H9 (cell line): Measurements from ENCODE around the gene COLEC12. TPM values are rescaled to one million over a fixed set of nuclear protein-coding genes. Genes with fewer than 3 reads are reported as not detected.

Source experiments
- DNase-seq: peaks from one replicate; pipeline ENCODE4 v3.0.0-alpha.2; 2017
- H2AFZ ChIP-seq: one replicate; pipeline ENCODE4 v1.6.1; 2013; ENCODE audit warnings: mild to moderate bottlenecking, low read length, control low read depth, moderate library complexity
- H2AK5ac ChIP-seq: 2 replicates; pipeline ENCODE4 v1.6.1; 2013; ENCODE audit warnings: low read length, control low read depth, mixed read lengths; ENCODE audit not compliant: insufficient read length
- H2BK120ac ChIP-seq: one replicate; pipeline ENCODE4 v1.6.1; 2013; ENCODE audit warnings: low read depth, mild to moderate bottlenecking, low read length, control low read depth, inconsistent platforms; ENCODE audit not compliant: poor library complexity, severe bottlenecking
- H2BK12ac ChIP-seq: 2 replicates; pipeline ENCODE4 v1.6.1; 2013; ENCODE audit warnings: low read length, control low read depth, mixed read lengths, low read depth; ENCODE audit not compliant: insufficient read length
- H2BK15ac ChIP-seq: 2 replicates; pipeline ENCODE4 v1.6.1; 2013; ENCODE audit warnings: low read depth, low read length, control low read depth
- H2BK20ac ChIP-seq: one replicate; pipeline ENCODE4 v1.6.1; 2013; ENCODE audit warnings: low read depth, mild to moderate bottlenecking, low read length, control low read depth, inconsistent platforms; ENCODE audit not compliant: poor library complexity, severe bottlenecking
- H2BK5ac ChIP-seq: 2 replicates; pipeline ENCODE4 v1.6.1; 2013; ENCODE audit warnings: low read length, control low read depth, mixed read lengths; ENCODE audit not compliant: insufficient read length
- H3K14ac ChIP-seq: 2 replicates; pipeline ENCODE4 v1.6.1; 2013; ENCODE audit warnings: low read length, control low read depth; ENCODE audit not compliant: insufficient read depth
- H3K18ac ChIP-seq: 2 replicates; pipeline ENCODE4 v1.6.1; 2013; ENCODE audit warnings: low read depth, mild to moderate bottlenecking, mixed read lengths, low read length, control low read depth; ENCODE audit not compliant: insufficient read length
- H3K23ac ChIP-seq: 2 replicates; pipeline ENCODE4 v1.6.1; 2013; ENCODE audit warnings: low read length, control low read depth, mixed read lengths, low read depth; ENCODE audit not compliant: insufficient read length
- H3K23me2 ChIP-seq: 2 replicates; pipeline ENCODE4 v1.6.1; 2013; ENCODE audit warnings: low read depth, mild to moderate bottlenecking, mixed read lengths, low read length, control low read depth; ENCODE audit not compliant: insufficient read length, poor library complexity, severe bottlenecking
- H3K27ac ChIP-seq: 2 replicates; pipeline ENCODE4 v1.5.1; 2013; ENCODE audit warnings: low read length, control low read depth, mixed read lengths, low read depth; ENCODE audit not compliant: insufficient read length
- H3K27me3 ChIP-seq: 2 replicates; pipeline ENCODE4 v1.6.1; 2013; ENCODE audit warnings: low read length, control low read depth, inconsistent platforms; ENCODE audit not compliant: insufficient read depth
- H3K4ac ChIP-seq: 2 replicates; pipeline ENCODE4 v1.6.1; 2013; ENCODE audit warnings: low read depth, mild to moderate bottlenecking, control low read depth, inconsistent platforms, low read length, moderate library complexity
- H3K4me1 ChIP-seq: 2 replicates; pipeline ENCODE4 v1.6.1; 2013; ENCODE audit warnings: low read length, control low read depth, inconsistent platforms; ENCODE audit not compliant: insufficient read depth
- H3K4me2 ChIP-seq: 2 replicates; pipeline ENCODE4 v1.6.1; 2013; ENCODE audit warnings: low read length, control low read depth, mixed read lengths; ENCODE audit not compliant: insufficient read length, insufficient read depth
- H3K56ac ChIP-seq: 2 replicates; pipeline ENCODE4 v1.6.1; 2013; ENCODE audit warnings: low read depth, mild to moderate bottlenecking, mixed read lengths, low read length, control low read depth; ENCODE audit not compliant: insufficient read length
- H3K79me1 ChIP-seq: 2 replicates; pipeline ENCODE4 v1.6.1; 2013; ENCODE audit warnings: low read depth, mild to moderate bottlenecking, moderate library complexity, low read length, control low read depth, inconsistent platforms; ENCODE audit not compliant: insufficient read depth, poor library complexity, severe bottlenecking
- H3K79me2 ChIP-seq: 2 replicates; pipeline ENCODE4 v1.6.1; 2013; ENCODE audit warnings: low read length, control low read depth, inconsistent platforms; ENCODE audit not compliant: insufficient read depth
- H3K9ac ChIP-seq: 2 replicates; pipeline ENCODE4 v1.6.1; 2013; ENCODE audit warnings: low read length, control low read depth, mixed read lengths; ENCODE audit not compliant: insufficient read length; ENCODE audit errors: extremely low read depth
- H3K9me3 ChIP-seq: one replicate; pipeline ENCODE4 v1.6.1; 2013; ENCODE audit warnings: low read depth, low read length, inconsistent platforms; ENCODE audit not compliant: control insufficient read depth
- H3T11ph ChIP-seq: one replicate; pipeline ENCODE4 v1.6.1; 2013; ENCODE audit warnings: mild to moderate bottlenecking, low read length, control low read depth, inconsistent platforms
- H4K20me1 ChIP-seq: one replicate; pipeline ENCODE4 v1.6.1; 2013; ENCODE audit not compliant: control insufficient read depth, insufficient read length, insufficient read depth
- H4K5ac ChIP-seq: 2 replicates; pipeline ENCODE4 v1.6.1; 2013; ENCODE audit warnings: low read depth, mild to moderate bottlenecking, mixed read lengths, low read length, control low read depth; ENCODE audit not compliant: insufficient read length
- H4K8ac ChIP-seq: replicated peaks from 2 replicates; pipeline ENCODE4 v1.6.1; 2013; ENCODE audit warnings: low read length, control low read depth, mixed read lengths, low read depth; ENCODE audit not compliant: insufficient read length
- H4K91ac ChIP-seq: 2 replicates; pipeline ENCODE4 v1.6.1; 2013; ENCODE audit warnings: low read depth, mild to moderate bottlenecking, moderate library complexity, mixed read lengths, low read length, control low read depth; ENCODE audit not compliant: insufficient read length
- H3K27ac Mint-ChIP-seq, 3 experiments: 2 replicates in 2 of 3; 3 replicates in 1 of 3; pipeline ENCODE4 v1.8.0; 2020 to 2021; ENCODE audit warnings: mixed read lengths in 3 of 3, mild to moderate bottlenecking in 1 of 3, moderate library complexity in 1 of 3
- H3K27me3 Mint-ChIP-seq: 2 replicates; pipeline ENCODE4 v1.8.0; 2021; ENCODE audit warnings: low read depth, mild to moderate bottlenecking, moderate library complexity, mixed read lengths
- H3K36me3 Mint-ChIP-seq, 3 experiments: 2 replicates in 2 of 3; 3 replicates in 1 of 3; pipeline ENCODE4 v1.8.0; 2020 to 2021; ENCODE audit warnings: low read depth in 3 of 3, mixed read lengths in 3 of 3; ENCODE audit not compliant: insufficient read depth in 1 of 3
- H3K4me1 Mint-ChIP-seq, 2 experiments: 2 replicates each; pipeline ENCODE4 v1.8.0; 2020; ENCODE audit warnings: mixed read lengths in 2 of 2
- H3K4me3 Mint-ChIP-seq, 2 experiments: 2 replicates in 1 of 2; 3 replicates in 1 of 2; pipeline ENCODE4 v1.8.0; 2020 to 2021; ENCODE audit warnings: mild to moderate bottlenecking in 2 of 2, mixed read lengths in 2 of 2, moderate library complexity in 1 of 2
- H3K9me3 Mint-ChIP-seq, 2 experiments: 2 replicates in 1 of 2; 3 replicates in 1 of 2; pipeline ENCODE4 v1.8.0; 2020; ENCODE audit warnings: mild to moderate bottlenecking in 2 of 2, mixed read lengths in 2 of 2, moderate library complexity in 1 of 2
- CTCF ChIP-seq: fragments of 200-600 bp; sonication (generic); conservative IDR thresholded peaks from 3 replicates; pipeline ENCODE4 v1.8.0; 2021; ENCODE audit warnings: antibody characterized with exemption, mild to moderate bottlenecking
- WGBS: extraction: QIAGEN DNeasy Blood & Tissue Kit; methylation state at CpG from one replicate; pipeline ENCODE4 v1.1.7; 2013; ENCODE audit warnings: missing lambda C conversion rate, low lambda C conversion rate, mixed read lengths; ENCODE audit not compliant: insufficient read length; ENCODE audit errors: extremely low coverage; 5-methylcytosine and 5-hydroxymethylcytosine counted together
- total RNA-seq: library from RNA; stranded (reverse); gene quantifications from 2 replicates; pipeline ENCODE4 v1.2.1, GENCODE V29; 2021

The COLEC12 gene
- total RNA-seq, 1 experiment from 2014 or later: 0.70 TPM

GRCh38 chr18:526681-527080, 26.2 kb upstream of the COLEC12 start:
- Histone ChIP-seq H3K23ac (no peak overlapping the region), H3K4me1 (no peaks in the 10 kb centered on the region), H3T11ph (no peak overlapping the region), H4K91ac (no peak overlapping the region), H3K27ac (no peak overlapping the region), H3K79me2 (no peaks in the 10 kb centered on the region), H3K56ac (no peak overlapping the region), H3K9ac (no peak overlapping the region), H3K79me1 (no peaks in the 10 kb centered on the region), H3K23me2 (no peaks in the 10 kb centered on the region), H3K18ac (no peak overlapping the region), H3K9me3 (no peaks in the 10 kb centered on the region), H3K27me3 (no peaks in the 10 kb centered on the region), H2BK120ac (no peak overlapping the region), H3K4me2 (no peak overlapping the region), H4K20me1 (no peaks in the 10 kb centered on the region), H2BK15ac (no peak overlapping the region), H2AFZ (no peak overlapping the region), H2BK5ac (no peak overlapping the region), H2AK5ac (no peak overlapping the region), H3K14ac (no peak overlapping the region), H4K5ac (no peak overlapping the region), H4K8ac (no peak overlapping the region), H2BK12ac (no peak overlapping the region), H3K4ac (no peak overlapping the region), H2BK20ac (no peak overlapping the region)
- Mint-ChIP-seq H3K27ac (no peak overlapping the region), H3K36me3 (no peaks in the 10 kb centered on the region), H3K27me3 (no peaks in the 10 kb centered on the region), H3K4me3 (no peak overlapping the region), H3K4me1 (peaks cover 13 to 14% of the 10 kb centered on the region in 2 experiments), H3K9me3 (peaks cover 0 to 3% of the 10 kb centered on the region in 2 experiments; a peak in 2 of 5 replicates)
- WGBS: no CpG with 5 or more reads among the region's 2 CpGs
- TF ChIP-seq CTCF: no peak
- DNase-seq: no peak
